ENCODE data around the gene IGSF23.

Gene IGSF23

DNA sequence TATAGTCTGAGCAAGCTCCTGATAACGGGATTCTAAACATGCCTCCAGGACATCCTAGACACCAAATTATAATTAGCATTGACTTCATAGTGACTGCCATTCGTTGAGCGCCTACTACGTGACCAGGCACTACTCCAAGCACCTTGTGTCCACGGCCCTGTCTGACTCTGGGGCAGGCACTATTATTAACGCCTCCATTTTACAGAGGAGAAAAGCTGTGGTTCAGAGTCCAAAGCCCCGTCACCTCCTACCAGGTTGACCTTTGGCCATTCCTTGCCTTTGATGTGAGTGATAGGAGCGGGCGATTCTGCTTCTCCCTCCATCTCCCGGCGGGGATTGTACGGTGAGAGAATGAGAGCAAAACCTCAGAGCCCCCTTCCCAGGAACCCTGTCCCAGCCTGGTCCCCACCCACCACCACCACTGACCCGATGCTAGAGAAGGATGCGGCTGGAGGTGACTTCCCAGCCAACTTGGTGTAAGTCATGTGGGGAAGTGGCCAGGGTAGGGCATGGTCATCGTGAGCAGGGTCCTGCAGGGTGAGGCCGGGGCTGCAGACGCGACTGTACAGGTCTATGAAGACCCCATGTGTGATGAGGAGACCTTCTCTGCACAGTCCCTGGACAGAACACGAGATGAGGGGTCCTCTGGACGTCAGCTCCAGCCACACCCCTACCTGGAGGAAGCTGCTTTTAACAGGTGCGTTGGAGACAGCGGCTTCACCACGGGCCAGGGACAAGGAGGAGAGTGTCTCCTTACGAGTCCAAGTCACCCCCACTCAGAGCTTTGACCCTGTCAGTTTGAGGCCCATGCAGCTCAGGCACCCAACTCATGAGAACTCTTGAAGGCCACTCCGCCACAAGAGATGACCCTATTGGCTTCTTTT lies at the start of gene IGSF23:
Gene IGSF23, plus strand, starts transcription at position 269 of the 884 bp plus-strand sequence. Its CDS starts 83 bp downstream, at position 352.
- DNase-seq (ENCODE audit: low read depth in 2 of 2), result no peak

DNA sequence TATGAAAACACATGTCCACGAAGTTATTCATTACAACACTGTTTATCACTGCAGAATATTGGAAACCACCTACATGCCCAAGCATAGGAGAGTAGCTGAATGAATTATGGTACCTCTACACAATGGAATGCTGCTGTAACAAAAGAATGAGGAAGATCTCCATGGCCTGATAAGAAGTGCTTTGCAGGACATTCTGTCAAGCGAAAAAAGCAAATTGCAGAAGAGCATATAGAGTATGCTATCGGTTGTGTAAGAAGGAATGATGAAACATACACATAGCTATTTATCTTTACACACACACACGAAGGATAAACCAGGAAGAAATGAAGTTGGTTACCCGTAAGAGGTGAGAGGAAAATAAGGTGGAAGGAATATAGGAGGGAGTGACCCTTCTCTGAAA lies 46.4 kb upstream of the IGSF23 start:
- no peak for DNase-seq (ENCODE audit: low read depth in 2 of 2)

DNA sequence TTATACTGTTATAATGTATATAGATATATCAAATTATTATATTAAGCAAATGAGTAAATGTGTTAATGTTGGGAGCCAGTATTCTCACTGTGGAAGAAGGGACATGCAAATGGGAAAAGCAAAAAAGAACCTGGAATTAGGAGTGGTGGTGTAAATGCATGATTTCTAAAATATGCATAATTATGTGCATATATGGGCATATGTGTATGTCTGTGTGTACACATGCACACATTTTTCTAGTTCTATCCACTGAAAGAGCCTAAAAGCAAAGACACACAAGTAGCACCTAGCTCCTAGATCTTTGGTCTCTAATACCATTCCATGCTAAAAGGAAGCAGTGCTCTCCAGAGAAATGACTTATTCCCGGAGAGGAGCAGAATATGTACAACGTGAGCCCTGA lies 45.6 kb upstream of the IGSF23 start:
- DNase-seq (ENCODE audit: low read depth in 2 of 2), result no peak

DNA sequence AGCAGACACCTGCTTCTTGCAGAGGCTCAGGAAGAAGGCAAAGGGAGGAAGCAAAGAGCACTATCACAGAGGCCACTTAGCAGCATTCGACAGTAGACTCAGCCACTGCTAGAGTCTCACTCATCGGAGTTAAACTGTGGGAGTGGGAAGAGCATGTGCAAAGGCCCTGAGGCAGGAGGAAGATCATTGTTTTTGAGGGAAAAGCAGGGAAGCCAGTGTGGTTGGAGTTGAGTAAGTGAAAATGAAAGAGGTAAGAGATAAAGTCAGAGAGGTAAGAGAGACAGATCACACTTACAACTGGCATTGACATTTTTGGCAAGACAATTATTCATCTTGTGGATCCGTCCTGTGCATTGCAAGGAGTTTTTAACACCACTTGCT lies 42.8 kb upstream of the IGSF23 start:
- no peak for DNase-seq (ENCODE audit: low read depth in 2 of 2)

GRCh38 chr19:44570984-44571684 lies 42.2 kb upstream of the IGSF23 start:
- peak; percentile 14 to 20 for DNase-seq (ENCODE audit: low read depth in 2 of 2)

GRCh38 chr19:44571830-44572580 lies 41.4 kb upstream of the IGSF23 start:
- DNase-seq (ENCODE audit: low read depth in 2 of 2), result no peak

DNA sequence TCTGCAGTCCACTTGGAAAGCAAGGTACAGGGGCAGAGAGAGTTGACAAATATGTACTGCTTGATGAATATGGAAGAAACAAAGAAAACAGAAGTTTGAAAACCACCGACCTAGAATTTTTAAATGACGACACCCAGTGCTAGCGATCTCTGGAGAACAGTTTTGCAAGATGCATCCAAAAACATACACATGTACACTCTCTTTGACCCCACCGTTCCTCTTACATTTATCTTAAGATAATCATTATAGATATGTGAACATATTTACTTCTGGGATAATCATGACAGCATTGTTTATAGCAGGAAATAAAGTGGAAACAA lies 40.8 kb upstream of the IGSF23 start:
- DNase-seq (ENCODE audit: low read depth in 2 of 2), result no peak

DNA sequence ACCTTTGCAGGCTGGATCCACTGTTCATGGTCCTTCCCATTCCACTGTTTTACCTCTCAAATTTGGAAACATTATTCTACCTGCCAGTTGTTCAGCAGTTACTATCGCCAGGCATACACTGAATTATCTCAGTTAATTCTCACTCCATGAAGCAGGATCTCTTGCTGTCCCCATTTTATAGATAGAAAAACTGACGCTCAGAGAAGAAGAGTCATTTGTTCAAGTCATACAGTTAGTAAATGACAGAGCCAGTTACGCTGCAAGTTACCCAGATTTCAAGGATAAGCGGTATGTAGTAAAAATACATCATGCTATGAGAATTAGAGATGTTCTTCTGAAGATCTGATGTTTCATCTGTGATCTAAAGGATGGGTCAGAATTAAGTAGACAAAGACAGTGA lies 40.2 kb upstream of the IGSF23 start:
- DNase-seq (ENCODE audit: low read depth in 2 of 2), result no peak

GRCh38 chr19:44573627-44574026 lies 39.7 kb upstream of the IGSF23 start:
- DNase-seq (ENCODE audit: low read depth in 2 of 2), result no peak

DNA sequence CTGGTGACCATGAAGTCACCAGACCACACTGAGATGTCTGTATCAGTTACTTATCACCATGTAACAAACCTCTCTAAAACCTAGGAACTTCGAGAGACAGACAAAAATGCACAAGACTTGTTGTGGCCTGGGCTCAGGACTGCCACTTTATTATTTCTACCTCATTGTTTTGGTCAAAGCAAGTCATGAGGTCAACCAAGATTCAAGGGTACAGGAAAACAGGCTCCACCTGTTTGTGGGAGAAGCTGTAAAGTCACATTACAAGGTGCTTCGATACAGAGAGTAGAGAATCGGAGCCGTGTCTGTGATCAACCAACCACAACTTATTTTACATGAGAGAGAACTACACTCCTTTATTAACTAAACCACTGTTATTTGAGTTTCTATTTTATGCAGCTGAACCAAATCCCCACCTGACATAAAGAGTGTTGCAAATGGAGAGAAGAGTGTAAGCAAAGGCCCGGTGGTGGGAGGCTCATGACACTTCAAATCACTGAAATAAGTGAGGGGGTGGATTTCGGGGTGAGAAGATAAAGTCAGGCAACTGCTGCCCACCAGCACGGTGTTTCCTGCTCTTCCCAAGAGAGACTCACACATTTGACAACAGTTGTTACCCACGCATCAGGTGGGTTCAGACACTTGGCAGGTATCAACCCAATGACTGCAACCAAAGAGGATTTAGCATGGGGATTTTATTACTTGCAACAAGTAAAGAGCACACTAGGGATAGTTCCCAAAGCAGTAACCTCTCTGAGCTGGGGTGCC lies 39.0 kb upstream of the IGSF23 start:
- DNase-seq (ENCODE audit: low read depth in 2 of 2), result no peak

DNA sequence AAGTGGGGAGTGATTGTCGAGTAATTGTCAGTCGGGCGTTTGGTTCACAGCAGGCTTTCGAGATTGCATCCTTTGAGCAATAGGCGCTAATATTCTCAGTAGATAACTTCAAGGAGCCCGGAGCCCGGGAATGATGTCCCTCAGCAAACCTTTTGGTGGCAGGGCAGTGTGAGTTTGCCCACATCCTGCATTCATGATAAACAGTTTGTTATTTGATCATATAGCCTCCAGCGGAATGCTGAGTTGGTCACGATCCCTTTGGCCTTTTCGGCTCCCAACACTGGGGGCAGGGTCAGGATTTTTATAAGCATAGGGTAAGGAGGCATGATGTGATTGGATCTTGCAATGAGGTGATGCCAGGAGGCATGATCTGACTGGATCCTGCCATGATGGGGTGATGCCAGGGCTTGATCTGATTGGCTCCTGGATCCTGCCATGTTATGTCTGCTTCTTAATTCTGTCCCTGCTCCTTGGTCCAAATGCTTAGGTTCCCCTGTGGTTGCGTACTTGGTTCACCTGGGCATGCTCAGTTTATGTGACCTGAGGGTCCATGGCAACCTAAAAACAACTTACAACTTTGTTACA lies 38.2 kb upstream of the IGSF23 start:
- DNase-seq (ENCODE audit: low read depth in 2 of 2), result no peak

DNA sequence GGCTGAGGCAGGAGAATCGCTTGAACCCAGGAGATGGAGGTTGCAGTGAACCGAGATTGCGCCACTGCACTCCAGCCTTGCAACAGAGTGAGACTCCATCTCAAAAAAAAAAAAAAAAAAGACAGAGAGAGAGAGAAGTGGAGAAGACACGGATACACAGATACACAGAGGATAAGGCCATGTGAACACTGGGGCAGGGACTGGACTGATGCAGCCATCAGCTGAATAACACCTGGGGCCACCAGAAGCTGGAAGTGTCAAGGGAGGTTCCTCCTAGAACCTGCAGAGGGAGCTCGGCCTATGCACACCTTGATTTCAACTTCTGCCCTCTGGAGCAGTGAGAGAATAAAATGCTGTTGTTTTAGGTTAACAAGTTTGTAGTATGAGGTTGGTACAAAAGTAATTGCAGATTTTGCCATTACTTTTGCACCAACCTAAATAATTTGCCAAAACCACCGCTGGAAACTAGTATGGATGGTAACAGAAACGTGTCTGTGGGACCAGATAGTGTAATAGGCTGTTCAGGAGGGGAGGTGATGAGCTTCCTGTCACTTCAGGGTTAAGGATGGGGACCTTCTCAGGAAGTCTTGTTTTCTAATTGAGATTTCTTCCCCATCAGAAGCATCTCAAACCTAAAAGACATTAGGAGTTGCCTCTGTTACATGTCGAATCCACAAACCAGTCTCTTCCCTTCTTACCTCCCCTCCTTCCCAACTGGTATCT lies 36.4 kb upstream of the IGSF23 start:
- DNase-seq (ENCODE audit: low read depth in 2 of 2), result peak in 1 of 2 donors; percentile 12

GRCh38 chr19:44577566-44577874 lies 35.8 kb upstream of the IGSF23 start:
- DNase-seq (ENCODE audit: low read depth in 2 of 2), result no peak

- DNase-seq (ENCODE audit: low read depth in 2 of 2), result no peak
These were observed 33.5 kb upstream of the IGSF23 start for GRCh38 chr19:44579663-44580365.

GRCh38 chr19:44580366-44580895 lies 32.9 kb upstream of the IGSF23 start:
- DNase-seq (ENCODE audit: low read depth in 2 of 2), result no peak

GRCh38 chr19:44581288-44581687 lies 32.1 kb upstream of the IGSF23 start:
- no peak for DNase-seq (ENCODE audit: low read depth in 2 of 2)

DNA sequence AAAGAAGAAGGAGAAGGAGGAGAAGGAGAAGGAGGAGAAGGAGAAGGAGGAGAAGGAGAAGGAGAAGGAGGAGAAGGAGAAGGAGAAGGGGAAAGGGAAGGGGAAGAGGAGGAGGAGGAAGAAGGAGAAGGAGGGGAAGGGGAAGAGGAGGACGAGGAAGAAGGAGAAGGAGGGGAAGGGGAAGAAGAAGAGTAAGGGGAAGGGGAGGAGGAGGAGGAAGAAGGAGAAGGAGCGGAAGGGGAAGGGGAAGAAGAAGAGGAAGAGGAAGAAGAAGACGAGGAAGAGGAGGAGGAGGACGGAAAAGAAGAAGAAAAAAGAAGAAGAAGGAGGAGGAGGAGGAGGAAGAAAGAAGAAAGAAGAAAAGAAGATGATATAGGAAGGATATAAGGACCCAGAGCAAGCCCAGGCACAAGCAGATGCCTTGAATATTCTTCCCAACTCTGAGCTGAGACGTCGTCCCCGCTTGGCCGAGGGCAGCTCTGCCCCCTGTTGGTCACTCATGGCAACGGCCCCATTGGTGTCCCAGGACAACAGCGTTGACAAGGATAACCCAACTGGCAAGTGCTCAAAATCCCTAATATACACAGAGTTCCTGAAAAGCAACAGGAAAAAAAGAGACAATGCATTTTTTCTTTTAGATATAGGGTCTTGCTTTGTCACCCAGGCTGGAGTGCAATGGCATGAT lies 30.6 kb upstream of the IGSF23 start:
- DNase-seq (ENCODE audit: low read depth in 2 of 2), result peak in 1 of 2 donors; percentile 23

- DNase-seq (ENCODE audit: low read depth in 2 of 2), result no peak
These were observed 27.8 kb upstream of the IGSF23 start for GRCh38 chr19:44585371-44586133.
